ENCODE measurements around the gene FAM187B.

FAM187B gene

GRCh38 chr19:35267353-35267817 lies 38.8 kb upstream of the FAM187B start:
- TF ChIP-seq GATA1 (IDR thresholded peaks at IDR 0.05; ENCODE audit: low read depth, low read length): no peak
- no peak for TF ChIP-seq POLR2A (IDR thresholded peaks at IDR 0.05; ENCODE audit: low read length)
- peak; percentile 69 to 79 for DNase-seq

GRCh38 chr19:35266520-35267352 lies 38.2 kb upstream of the FAM187B start:
- TF ChIP-seq GATA1 (IDR thresholded peaks at IDR 0.05; ENCODE audit: low read depth, low read length): no peak
- no peak for TF ChIP-seq POLR2A (IDR thresholded peaks at IDR 0.05; ENCODE audit: low read length)
- no peak for DNase-seq

GRCh38 chr19:35265900-35266519 lies 37.5 kb upstream of the FAM187B start:
- no peak for DNase-seq
- TF ChIP-seq POLR2A (IDR thresholded peaks at IDR 0.05; ENCODE audit: low read length) (no peak), GATA1 (IDR thresholded peaks at IDR 0.05; ENCODE audit: low read depth, low read length) (no peak)

- no peak for TF ChIP-seq POLR2A (IDR thresholded peaks at IDR 0.05; ENCODE audit: low read length)
- TF ChIP-seq GATA1 (IDR thresholded peaks at IDR 0.05; ENCODE audit: low read depth, low read length): no peak
- no peak for DNase-seq
Observed at GRCh38 chr19:35265126-35265899, 36.8 kb upstream of the FAM187B start.

GRCh38 chr19:35264268-35265125 lies 36.0 kb upstream of the FAM187B start:
- TF ChIP-seq POLR2A (IDR thresholded peaks at IDR 0.05; ENCODE audit: low read length) (peak; percentile 49), GATA1 (IDR thresholded peaks at IDR 0.05; ENCODE audit: low read depth, low read length) (no peak)
- no peak for DNase-seq

GRCh38 chr19:35262101-35262761 lies 33.7 kb upstream of the FAM187B start:
- DNase-seq: no peak
- TF ChIP-seq POLR2A (IDR thresholded peaks at IDR 0.05; ENCODE audit: low read length): peak; percentile 3
- TF ChIP-seq GATA1 (IDR thresholded peaks at IDR 0.05; ENCODE audit: low read depth, low read length): no peak

- no peak for TF ChIP-seq POLR2A (IDR thresholded peaks at IDR 0.05; ENCODE audit: low read length)
- TF ChIP-seq GATA1 (IDR thresholded peaks at IDR 0.05; ENCODE audit: low read depth, low read length): no peak
- DNase-seq: no peak
Observed at GRCh38 chr19:35261356-35262100, 33.0 kb upstream of the FAM187B start.

- no peak for DNase-seq
- no peak for TF ChIP-seq POLR2A (IDR thresholded peaks at IDR 0.05; ENCODE audit: low read length)
- TF ChIP-seq GATA1 (IDR thresholded peaks at IDR 0.05; ENCODE audit: low read depth, low read length): no peak
Observed at GRCh38 chr19:35260694-35261304, 32.3 kb upstream of the FAM187B start.

GRCh38 chr19:35257113-35257461 lies 28.5 kb upstream of the FAM187B start:
- no peak for TF ChIP-seq GATA1 (IDR thresholded peaks at IDR 0.05; ENCODE audit: low read depth, low read length)
- no peak for DNase-seq

GRCh38 chr19:35256566-35256965 lies 28.0 kb upstream of the FAM187B start:
- TF ChIP-seq POLR2A (IDR thresholded peaks at IDR 0.05; ENCODE audit: low read length) (no peak), GATA1 (IDR thresholded peaks at IDR 0.05; ENCODE audit: low read depth, low read length) (no peak)
- DNase-seq: no peak

- TF ChIP-seq GATA1 (IDR thresholded peaks at IDR 0.05; ENCODE audit: low read depth, low read length) (no peak), POLR2A (IDR thresholded peaks at IDR 0.05; ENCODE audit: low read length) (no peak)
- DNase-seq: no peak
Observed at GRCh38 chr19:35254341-35255297, 26.1 kb upstream of the FAM187B start.

Data from erythroblast (primary cell).